Stimulated activated CD8-positive, alpha-beta memory T cell treated with anti-CD3 and anti-CD28 coated beads, Interleukin-4, amount 100 ng/mL, for 48 hours (primary cell): ENCODE measurements around the gene HOXB7.

Experiments used
- DNase-seq: peaks from one replicate; pipeline ENCODE4 v3.0.0-alpha.2; 2020

HOXB7 gene

DNA sequence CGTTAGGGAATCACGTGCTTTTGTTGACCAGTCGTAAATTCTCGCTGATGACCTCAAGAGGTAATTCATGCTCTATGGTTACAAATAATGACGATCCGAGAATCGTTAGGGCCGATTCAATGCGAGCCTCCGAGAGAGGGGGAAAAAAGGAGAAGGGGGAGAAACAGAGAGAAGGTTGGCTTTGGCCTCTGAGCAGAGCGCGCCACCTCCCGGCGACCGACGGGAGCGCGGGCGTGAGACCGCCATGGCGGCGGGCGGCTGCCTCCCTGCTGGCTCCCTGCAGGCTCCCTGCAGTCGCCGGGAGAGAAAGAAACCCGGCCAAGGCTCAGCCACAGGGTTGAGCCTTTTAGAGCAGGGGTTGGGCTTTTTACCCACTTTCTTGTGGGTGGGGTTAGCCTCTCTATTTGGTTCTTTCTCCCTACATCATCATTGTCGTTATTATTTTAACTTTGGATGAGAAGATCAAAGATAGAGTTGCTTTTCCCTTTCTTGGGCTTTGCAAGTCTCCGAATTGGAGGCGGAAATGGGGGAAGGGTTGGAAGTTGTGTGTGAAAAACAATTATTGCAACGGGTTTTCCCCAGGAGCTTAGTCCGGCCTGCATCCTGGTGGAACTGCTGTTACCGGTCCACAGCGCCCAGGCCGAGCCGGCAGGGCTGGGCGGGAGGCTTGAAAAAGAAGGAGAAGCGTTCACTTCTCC is 16.8 kb downstream of the HOXB7 start:
- peak; percentile 90 for DNase-seq

DNA sequence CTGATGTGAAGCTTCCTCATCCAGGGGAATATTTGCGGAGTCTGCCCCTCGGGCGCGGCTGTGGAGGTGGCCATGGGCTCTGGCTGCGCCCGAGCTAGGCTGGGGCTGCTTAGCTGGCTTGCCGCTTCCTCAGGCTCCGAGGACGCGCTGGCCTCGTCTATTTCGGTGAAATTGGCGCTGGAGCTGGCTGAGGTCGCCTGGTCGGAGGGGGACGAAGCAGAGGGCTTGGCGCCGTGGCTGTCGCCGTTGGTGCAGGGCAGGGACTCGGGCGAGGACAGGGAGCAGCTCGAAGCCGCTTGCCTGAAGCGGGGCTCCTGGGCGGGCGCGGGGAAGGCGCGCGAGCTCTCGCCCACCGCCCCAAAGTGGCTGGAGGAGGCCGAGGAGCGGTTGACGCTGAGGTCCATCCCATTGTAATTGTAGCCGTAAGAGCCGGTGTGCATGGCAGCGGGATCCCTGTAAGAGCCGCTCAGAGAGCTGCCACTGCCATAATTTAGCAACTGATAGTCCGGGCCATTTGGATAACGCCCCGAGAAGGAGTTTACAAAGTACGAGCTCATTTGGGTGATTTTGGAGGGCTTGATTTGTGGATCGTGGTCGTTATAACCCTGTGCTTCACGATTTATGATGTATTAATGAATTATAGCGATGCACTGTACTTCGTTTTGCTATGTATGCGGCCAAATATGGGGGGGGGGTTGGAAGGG is 17.5 kb downstream of the HOXB7 start, which contains the start of gene HOXB5:
Gene HOXB5 (minus strand): TSS at position 654 of the 704 bp plus-strand sequence. CDS start 97 bp downstream, at position 557.
- DNase-seq: peak; percentile 50

DNA sequence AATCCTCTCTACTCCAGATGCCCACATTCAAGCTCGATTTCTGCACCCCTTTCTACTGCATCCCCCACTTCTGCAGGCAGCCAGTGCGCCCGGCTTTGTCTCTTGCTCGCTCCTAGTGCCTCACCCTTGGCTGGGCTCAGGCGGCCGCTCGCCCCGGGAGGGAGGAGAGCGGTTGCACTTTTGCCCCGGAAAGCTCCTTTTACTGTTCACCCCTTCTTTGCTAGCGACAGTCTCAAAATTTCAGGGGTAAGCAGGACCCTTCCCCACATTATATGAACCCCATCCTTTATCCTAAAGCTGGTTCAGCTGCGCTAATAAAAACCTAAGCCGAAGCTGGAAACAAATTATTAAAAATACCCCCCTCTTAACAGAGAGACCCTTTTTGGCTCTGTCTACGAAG is 18.2 kb downstream of the HOXB7 start:
- no peak for DNase-seq

- no peak for DNase-seq
Observed at GRCh38 chr17:48592057-48592514, 18.7 kb downstream of the HOXB7 start.

- DNase-seq: no peak
Observed at GRCh38 chr17:48591255-48592056, 19.4 kb downstream of the HOXB7 start.

DNA sequence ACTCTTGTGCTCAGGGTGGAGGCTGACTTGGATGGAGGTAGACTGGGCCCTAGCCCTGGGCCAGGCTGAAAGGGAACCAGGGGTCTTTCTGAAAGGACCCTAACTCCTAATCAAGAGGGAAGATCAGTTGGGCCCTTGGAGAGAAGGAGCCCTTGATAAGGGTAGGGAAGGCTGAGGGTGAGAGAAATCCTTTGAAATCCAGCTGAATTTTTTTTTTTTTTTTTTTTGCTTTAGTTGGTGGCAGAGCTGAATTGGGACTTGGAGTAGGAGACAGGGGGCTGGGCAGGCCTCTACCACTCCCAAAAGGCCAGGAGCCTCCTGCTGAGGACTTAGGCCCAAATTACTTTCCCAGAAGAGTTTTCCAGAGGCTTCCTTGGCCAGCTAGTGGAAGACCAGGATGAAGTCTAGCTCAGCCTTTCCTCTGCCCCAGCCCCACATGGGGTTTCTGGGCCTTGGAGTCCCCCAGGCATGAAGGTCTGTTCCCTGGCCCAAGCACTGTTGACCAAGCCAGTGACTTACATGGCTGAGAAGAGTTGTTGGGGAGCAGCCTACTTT is 20.1 kb downstream of the HOXB7 start:
- no peak for DNase-seq

GRCh38 chr17:48589831-48590606 is 20.8 kb downstream of the HOXB7 start, which contains the start of gene HOXB3:
Gene HOXB3 (minus strand): TSS chr17:48590241. CDS start chr17:48552474, 37,767 bp downstream.
- no peak for DNase-seq

- no peak for DNase-seq
Observed at GRCh38 chr17:48589060-48589830, 21.6 kb downstream of the HOXB7 start.

DNA sequence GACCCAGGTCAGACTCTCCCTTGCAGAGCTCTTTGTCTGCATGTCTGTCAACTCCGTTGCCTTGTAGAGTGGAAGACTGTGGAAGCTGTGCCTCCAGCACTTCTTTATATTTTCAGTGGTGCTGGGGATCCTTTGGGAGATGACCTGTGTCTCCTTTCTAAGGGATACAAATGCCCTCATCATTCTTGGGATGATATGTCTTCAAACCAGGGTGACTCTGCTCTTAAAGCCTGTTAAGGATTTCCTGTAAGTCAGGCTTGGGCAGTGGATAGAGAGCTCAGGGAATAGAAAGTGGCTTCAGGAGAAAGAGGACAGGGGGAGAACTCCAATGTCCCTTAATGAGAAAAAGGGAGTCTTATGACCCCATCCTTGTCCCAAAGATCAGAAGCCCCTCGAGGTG is 22.3 kb downstream of the HOXB7 start:
- no peak for DNase-seq

GRCh38 chr17:48588074-48588415 is 22.8 kb downstream of the HOXB7 start:
- no peak for DNase-seq

GRCh38 chr17:48587276-48588073 is 23.3 kb downstream of the HOXB7 start:
- DNase-seq: no peak

DNA sequence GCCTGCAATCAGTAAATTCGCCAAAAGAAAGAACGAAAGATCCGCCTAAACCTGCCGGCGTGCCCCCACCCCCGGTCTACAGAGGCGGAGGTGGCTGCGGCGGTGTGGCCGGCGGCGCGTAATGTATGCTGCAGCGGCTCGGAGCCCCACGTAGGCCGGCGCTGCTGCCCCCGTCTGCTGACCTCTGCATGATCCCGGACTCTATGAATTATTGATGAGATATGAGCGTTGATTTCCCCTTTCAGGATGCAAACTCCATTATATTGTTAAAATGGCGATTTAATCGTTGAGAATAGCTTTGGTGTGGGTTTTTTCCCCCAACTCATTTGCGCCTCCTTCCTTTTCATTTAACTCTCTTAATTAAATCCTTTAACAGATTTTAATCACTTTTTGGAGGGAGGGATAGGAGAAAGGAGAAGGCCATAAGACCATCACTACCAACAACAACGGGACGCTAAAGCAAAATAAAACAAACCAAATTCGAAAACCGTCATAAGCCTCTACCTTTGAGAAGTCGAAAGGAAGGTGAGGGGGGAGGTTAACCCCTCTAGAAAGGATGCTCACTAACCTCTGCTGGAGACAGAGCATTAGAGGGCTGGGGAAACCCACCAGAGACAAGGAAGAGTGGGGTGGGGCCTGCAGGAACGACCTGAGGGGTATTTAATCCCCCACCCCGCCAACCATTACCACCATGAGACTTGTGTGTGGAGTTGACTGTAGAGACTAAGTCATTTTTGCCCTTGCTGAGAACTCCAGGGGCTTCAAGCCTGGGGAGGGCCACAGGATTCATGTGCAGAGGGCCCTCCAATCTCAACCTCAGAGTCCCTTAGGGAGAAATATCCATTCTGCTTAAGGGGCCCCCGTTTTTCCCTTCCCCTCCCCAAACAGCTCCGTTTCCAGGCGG is 24.2 kb downstream of the HOXB7 start:
- peak; percentile 56 for DNase-seq

- no peak for DNase-seq
Observed at GRCh38 chr17:48584223-48584741, 26.5 kb downstream of the HOXB7 start.

DNA sequence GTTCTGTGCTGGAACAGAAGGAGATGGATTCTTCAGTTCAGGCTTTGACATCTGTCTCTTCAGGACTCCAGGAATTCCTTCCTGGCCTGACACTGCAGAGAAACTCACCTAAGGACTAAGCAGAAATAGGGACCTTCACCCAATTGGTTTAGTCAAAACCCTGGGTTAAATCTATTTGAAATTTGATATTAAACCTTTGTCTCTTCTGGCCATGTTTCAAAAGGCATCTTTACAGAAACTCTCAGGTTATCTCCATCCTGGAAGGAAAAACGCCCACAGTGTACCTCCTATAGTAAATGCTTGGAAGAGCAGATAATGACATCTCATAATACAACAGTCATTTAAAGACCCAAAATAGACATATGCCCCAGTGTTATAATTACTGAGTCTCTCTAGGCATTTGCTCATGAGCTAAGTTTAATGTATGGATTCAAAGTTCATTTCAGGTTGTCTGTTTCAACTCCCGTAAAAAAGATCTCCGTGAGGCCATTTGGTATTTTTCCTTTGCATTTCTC is 27.1 kb downstream of the HOXB7 start:
- no peak for DNase-seq

DNA sequence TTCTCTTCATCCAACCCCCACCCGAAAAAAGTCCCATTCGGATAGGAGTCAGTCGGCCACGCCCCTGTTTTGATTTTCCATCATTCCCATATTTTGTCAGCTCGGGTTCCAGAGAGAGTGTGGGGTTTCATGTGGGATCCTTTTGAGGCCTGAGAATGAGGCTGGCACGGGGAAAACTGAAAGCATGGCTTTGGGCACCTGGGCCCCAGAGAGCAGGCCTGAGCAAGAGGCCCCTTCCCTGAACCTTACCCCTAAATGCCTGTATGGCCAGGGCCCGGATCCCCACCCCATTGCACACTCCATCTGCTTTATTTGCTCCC is 28.1 kb downstream of the HOXB7 start:
- DNase-seq: no peak

GRCh38 chr17:48579760-48580554 is 30.9 kb downstream of the HOXB7 start:
- DNase-seq: no peak

DNA sequence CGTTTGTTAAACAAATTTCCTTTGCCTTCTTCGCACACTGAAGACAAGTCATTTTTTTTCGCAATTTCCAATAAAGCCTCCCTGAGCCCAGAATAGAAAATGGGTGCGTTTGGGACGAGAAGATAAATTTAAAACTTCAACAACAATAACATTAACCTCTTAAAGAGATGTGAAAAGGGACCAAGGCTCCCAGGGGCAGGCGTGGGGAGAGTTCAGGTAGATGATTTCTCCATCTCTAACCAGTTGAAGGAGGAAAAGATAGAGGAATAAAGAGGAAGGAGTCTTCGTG is 31.4 kb downstream of the HOXB7 start:
- DNase-seq: no peak

DNA sequence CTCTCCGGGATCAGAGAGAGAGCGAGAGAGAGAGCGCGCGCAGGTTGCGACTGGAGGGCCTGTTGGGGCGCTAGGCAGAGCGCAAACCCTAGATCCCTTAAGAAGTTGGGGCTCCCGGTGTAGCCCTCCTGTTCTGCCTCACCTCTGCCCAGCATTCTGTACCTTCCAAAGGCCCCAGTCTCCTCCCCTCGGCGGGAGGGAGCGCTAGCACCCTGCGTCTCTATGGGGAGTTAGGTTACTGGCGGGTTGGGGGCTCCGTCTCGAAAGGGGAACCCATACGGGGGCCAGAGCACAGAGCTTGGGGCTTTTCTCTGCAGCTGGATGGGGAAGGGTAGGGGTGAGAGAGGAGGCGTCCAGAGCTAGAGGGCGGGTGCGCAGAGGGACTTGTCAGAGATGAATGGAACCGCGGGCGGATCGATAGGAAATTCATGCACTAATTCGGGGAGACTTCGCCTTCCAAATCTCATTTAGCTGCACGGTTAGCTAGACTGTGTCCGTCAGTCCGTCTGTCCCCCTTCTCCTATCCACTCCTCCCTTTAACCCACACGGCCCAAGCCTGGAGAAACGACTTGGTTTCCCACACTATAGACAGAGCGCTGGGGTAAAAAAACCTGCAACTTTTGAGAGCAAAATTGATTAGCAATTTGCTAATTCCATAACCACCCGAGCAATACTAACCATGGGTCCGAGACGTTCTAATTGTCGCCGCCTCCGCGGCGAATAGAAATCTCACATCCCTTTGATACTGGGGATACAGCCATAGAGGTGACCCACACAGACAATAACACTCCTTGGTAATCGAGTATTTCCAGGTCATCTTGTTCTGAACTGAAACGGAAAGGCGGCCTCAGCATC is 32.0 kb downstream of the HOXB7 start:
- no peak for DNase-seq
